H1 (cell line): ENCODE results near the gene CC2D2A. TPM values are rescaled to one million over a fixed set of nuclear protein-coding genes. Genes with fewer than 3 reads are reported as not detected.

Experiments used
- JUN ChIP-seq: IDR thresholded peaks from 2 replicates; pipeline ENCODE4 v1.6.1; 2011; ENCODE audit warnings: low read depth, mild to moderate bottlenecking, improper control_type of control experiment, low read length
- KDM4A ChIP-seq: IDR thresholded peaks from one replicate; pipeline ENCODE4 v1.7.1; 2012; ENCODE audit warnings: low read depth, mild to moderate bottlenecking, moderate library complexity, low read length, inconsistent platforms; ENCODE audit not compliant: severe bottlenecking
- NANOG ChIP-seq: IDR thresholded peaks from 2 replicates; pipeline ENCODE4 v1.6.1; 2011; ENCODE audit warnings: low read length, low read depth, mild to moderate bottlenecking, inconsistent platforms; ENCODE audit not compliant: insufficient read depth, poor library complexity, severe bottlenecking
- POU5F1 ChIP-seq: IDR thresholded peaks from 2 replicates; pipeline ENCODE4 v1.6.1; 2011; ENCODE audit warnings: low read depth, mild to moderate bottlenecking, low read length, moderate library complexity
- RXRA ChIP-seq: IDR thresholded peaks from 2 replicates; pipeline ENCODE4 v1.6.1; 2011; ENCODE audit warnings: low read depth, mild to moderate bottlenecking, low read length, moderate library complexity; ENCODE audit not compliant: insufficient read depth
- SIRT6 ChIP-seq: IDR thresholded peaks from one replicate; pipeline ENCODE4 v1.7.1; 2012; ENCODE audit warnings: low read length, inconsistent platforms
- polyA plus RNA-seq, 7 experiments: library from polyadenylated mRNA; depleted of rRNA in 3 of 7; stranded (reverse) in 5 of 7; unstranded in 2 of 7; fragments of >200 nt in 5 of 7; fragments of 200-250 nt in 2 of 7; gene quantifications; 1 replicate in 5 of 7; 2 replicates in 1 of 7; 4 replicates in 1 of 7; pipeline versions ENCODE4 v1.2.1 to v1.2.3, GENCODE V29; 2011 to 2013; ENCODE audit warnings: missing spikeins in 2 of 7, mixed read lengths in 2 of 7
- total RNA-seq: library from RNA; stranded (reverse); fragmentation: NEBNext Ultra II Directional; extraction: Animal tissue kit (Norgen Biotek cat#: 25700); gene quantifications from 2 replicates; pipeline ENCODE4 v1.2.1, GENCODE V29; 2021
- TF ChIP-seq, protein P1 (sequence below): fragments of 300-600 bp; sonication (generic); IDR thresholded peaks from 2 replicates; pipeline ENCODE4 v1.7.1; 2012; ENCODE audit warnings: low read length, moderate library complexity, mild to moderate bottlenecking, inconsistent platforms; ENCODE audit not compliant: insufficient replicate concordance
- TF ChIP-seq, protein P2 (sequence below): IDR thresholded peaks from 2 replicates; pipeline ENCODE4 v1.6.1; 2012; ENCODE audit warnings: inconsistent platforms
- TF ChIP-seq, protein P3 (sequence below), 3 experiments: IDR thresholded peaks; 1 replicate in 2 of 3; 2 replicates in 1 of 3; pipeline versions ENCODE4 v1.5.1 to v1.6.1; 2011; ENCODE audit warnings: low read length in 3 of 3, mild to moderate bottlenecking in 3 of 3, inconsistent platforms in 2 of 3, low read depth in 1 of 3, moderate library complexity in 1 of 3; ENCODE audit not compliant: insufficient read depth in 1 of 3; ENCODE audit errors: control extremely low read depth in 1 of 3

CC2D2A gene
- total and polyA plus RNA-seq, 2 of the 8 experiments (the other 6 are each of a cell fraction or from before 2014, with no cell fraction given), result 11.0 to 12.2 TPM

DNA sequence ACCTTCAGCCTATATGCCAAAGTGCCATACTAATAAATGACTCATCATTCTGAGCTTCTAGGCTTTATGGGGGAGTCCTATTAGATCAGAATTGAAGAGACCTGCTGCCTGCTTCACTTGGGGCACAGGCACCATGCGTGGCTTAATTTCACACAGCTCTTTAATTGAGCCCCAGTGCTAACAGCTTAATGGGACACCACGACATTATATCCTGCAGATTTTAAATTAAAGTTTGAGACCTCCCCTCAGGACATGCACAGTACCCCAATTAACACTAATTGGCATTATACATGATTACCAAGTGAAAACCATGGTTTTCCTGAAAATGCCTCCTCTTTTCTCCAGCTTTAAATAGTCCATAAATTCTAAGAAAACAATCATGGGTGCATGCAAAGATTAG, 35.0 kb upstream of the CC2D2A start (continued):
- TF ChIP-seq, protein P1, sequence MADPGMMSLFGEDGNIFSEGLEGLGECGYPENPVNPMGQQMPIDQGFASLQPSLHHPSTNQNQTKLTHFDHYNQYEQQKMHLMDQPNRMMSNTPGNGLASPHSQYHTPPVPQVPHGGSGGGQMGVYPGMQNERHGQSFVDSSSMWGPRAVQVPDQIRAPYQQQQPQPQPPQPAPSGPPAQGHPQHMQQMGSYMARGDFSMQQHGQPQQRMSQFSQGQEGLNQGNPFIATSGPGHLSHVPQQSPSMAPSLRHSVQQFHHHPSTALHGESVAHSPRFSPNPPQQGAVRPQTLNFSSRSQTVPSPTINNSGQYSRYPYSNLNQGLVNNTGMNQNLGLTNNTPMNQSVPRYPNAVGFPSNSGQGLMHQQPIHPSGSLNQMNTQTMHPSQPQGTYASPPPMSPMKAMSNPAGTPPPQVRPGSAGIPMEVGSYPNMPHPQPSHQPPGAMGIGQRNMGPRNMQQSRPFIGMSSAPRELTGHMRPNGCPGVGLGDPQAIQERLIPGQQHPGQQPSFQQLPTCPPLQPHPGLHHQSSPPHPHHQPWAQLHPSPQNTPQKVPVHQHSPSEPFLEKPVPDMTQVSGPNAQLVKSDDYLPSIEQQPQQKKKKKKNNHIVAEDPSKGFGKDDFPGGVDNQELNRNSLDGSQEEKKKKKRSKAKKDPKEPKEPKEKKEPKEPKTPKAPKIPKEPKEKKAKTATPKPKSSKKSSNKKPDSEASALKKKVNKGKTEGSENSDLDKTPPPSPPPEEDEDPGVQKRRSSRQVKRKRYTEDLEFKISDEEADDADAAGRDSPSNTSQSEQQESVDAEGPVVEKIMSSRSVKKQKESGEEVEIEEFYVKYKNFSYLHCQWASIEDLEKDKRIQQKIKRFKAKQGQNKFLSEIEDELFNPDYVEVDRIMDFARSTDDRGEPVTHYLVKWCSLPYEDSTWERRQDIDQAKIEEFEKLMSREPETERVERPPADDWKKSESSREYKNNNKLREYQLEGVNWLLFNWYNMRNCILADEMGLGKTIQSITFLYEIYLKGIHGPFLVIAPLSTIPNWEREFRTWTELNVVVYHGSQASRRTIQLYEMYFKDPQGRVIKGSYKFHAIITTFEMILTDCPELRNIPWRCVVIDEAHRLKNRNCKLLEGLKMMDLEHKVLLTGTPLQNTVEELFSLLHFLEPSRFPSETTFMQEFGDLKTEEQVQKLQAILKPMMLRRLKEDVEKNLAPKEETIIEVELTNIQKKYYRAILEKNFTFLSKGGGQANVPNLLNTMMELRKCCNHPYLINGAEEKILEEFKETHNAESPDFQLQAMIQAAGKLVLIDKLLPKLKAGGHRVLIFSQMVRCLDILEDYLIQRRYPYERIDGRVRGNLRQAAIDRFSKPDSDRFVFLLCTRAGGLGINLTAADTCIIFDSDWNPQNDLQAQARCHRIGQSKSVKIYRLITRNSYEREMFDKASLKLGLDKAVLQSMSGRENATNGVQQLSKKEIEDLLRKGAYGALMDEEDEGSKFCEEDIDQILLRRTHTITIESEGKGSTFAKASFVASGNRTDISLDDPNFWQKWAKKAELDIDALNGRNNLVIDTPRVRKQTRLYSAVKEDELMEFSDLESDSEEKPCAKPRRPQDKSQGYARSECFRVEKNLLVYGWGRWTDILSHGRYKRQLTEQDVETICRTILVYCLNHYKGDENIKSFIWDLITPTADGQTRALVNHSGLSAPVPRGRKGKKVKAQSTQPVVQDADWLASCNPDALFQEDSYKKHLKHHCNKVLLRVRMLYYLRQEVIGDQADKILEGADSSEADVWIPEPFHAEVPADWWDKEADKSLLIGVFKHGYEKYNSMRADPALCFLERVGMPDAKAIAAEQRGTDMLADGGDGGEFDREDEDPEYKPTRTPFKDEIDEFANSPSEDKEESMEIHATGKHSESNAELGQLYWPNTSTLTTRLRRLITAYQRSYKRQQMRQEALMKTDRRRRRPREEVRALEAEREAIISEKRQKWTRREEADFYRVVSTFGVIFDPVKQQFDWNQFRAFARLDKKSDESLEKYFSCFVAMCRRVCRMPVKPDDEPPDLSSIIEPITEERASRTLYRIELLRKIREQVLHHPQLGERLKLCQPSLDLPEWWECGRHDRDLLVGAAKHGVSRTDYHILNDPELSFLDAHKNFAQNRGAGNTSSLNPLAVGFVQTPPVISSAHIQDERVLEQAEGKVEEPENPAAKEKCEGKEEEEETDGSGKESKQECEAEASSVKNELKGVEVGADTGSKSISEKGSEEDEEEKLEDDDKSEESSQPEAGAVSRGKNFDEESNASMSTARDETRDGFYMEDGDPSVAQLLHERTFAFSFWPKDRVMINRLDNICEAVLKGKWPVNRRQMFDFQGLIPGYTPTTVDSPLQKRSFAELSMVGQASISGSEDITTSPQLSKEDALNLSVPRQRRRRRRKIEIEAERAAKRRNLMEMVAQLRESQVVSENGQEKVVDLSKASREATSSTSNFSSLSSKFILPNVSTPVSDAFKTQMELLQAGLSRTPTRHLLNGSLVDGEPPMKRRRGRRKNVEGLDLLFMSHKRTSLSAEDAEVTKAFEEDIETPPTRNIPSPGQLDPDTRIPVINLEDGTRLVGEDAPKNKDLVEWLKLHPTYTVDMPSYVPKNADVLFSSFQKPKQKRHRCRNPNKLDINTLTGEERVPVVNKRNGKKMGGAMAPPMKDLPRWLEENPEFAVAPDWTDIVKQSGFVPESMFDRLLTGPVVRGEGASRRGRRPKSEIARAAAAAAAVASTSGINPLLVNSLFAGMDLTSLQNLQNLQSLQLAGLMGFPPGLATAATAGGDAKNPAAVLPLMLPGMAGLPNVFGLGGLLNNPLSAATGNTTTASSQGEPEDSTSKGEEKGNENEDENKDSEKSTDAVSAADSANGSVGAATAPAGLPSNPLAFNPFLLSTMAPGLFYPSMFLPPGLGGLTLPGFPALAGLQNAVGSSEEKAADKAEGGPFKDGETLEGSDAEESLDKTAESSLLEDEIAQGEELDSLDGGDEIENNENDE, result no peak
- TF ChIP-seq JUN (no peak), SIRT6 (no peak), KDM4A (no peak), NANOG (no peak), POU5F1 (no peak), RXRA (no peak)
- TF ChIP-seq, protein P2, sequence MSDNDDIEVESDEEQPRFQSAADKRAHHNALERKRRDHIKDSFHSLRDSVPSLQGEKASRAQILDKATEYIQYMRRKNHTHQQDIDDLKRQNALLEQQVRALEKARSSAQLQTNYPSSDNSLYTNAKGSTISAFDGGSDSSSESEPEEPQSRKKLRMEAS, result no peak
- TF ChIP-seq, protein P3, sequence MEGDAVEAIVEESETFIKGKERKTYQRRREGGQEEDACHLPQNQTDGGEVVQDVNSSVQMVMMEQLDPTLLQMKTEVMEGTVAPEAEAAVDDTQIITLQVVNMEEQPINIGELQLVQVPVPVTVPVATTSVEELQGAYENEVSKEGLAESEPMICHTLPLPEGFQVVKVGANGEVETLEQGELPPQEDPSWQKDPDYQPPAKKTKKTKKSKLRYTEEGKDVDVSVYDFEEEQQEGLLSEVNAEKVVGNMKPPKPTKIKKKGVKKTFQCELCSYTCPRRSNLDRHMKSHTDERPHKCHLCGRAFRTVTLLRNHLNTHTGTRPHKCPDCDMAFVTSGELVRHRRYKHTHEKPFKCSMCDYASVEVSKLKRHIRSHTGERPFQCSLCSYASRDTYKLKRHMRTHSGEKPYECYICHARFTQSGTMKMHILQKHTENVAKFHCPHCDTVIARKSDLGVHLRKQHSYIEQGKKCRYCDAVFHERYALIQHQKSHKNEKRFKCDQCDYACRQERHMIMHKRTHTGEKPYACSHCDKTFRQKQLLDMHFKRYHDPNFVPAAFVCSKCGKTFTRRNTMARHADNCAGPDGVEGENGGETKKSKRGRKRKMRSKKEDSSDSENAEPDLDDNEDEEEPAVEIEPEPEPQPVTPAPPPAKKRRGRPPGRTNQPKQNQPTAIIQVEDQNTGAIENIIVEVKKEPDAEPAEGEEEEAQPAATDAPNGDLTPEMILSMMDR (IDR thresholded peaks at IDR 0.05; ENCODE audit: control extremely low read depth in 1 of 3, insufficient read depth in 1 of 3, low read depth in 1 of 3, low read length in 3 of 3), result no peak
